Measurements from ENCODE around the gene SCPEP1.

- TF ChIP-seq YY1 (IDR thresholded peaks at IDR 0.05; ENCODE audit: insufficient read depth, insufficient read length) (no peak), SUZ12 (IDR thresholded peaks at IDR 0.05; ENCODE audit: extremely low read depth, insufficient read depth, insufficient read length) (no peak)
These were observed 1.2 kb downstream of the SCPEP1 start for GRCh38 chr17:56979091-56979480.

Measured in NT2/D1 (cell line).